ENCODE measurements around the gene CLCF1.
A peak's percentile ranks its signal among the peaks of the same experiment; 100 is the strongest.

CLCF1 gene

DNA sequence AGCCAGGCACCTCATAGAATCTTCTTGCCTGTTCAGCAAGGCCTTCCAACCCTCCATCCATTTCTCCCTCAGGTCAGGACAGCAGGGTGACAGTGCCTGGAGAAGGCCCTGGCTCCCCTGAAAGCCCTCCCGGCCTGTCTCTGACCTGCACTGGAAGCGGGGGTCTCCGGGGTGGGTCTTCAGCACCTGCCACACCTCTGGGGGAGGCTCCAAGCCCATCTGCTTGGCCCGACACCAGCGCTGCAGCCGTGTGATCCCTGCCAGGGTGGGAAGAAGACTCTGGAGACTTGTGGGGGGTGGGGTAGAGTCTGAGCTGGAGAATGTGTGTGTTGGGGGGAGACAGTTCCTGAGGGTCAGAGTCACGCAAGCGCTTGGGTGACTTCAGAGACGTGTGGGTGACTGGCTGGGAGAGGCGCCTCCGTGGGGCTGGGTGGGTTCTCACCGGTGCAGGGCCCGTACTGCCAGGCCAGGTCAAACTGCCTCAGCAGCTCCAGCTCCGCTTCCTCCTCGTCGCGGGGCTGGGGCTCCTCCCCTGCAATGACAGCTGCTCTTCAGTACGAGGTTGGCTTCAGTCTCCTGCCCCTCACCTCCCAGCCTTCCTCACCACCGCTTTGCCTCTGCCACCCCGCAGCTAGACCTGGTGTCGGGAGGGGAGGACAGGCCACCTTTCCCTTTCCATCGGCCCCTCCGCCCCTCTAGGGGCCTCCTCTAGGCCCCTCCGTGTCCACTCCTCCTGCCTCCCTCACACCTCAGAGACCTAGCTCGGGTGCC lies 20.7 kb downstream of the CLCF1 start:
- Histone ChIP-seq H2BK15ac (ENCODE audit: low read length) (peak overlapping the region; percentile 57), H2BK5ac (ENCODE audit: low read length) (no peak overlapping the region), H4K8ac (ENCODE audit: low read depth, low read length) (no peak overlapping the region), H2BK12ac (ENCODE audit: low read length) (peak overlapping the region; percentile 95), H3K4me1 (ENCODE audit: control insufficient read depth in 2 of 2, insufficient read depth in 1 of 2, low read depth in 1 of 2, low read length in 2 of 2) (peaks cover 22 to 26% of the 10 kb centered on the region in 2 donors), H3K14ac (ENCODE audit: low read length) (no peak overlapping the region), H3K36me3 (replicated peaks in 1 of 2; ENCODE audit: control insufficient read depth in 2 of 2, insufficient read depth in 2 of 2, low read length in 2 of 2) (no peaks in the 10 kb centered on the region), H3K9me3 (replicated peaks in 1 of 2; ENCODE audit: control insufficient read depth in 2 of 2, insufficient read depth in 1 of 2, low read depth in 1 of 2, low read length in 2 of 2) (no peaks in the 10 kb centered on the region), H2AK5ac (ENCODE audit: low read depth, low read length) (no peak overlapping the region), H3K27me3 (ENCODE audit: control insufficient read depth in 3 of 3, insufficient read depth in 3 of 3, low read depth in 1 of 3, low read length in 3 of 3) (no peaks in the 10 kb centered on the region), H3K27ac (replicated peaks; ENCODE audit: low read length) (peak overlapping the region; percentile 80), H3K79me1 (ENCODE audit: low read depth, low read length) (peaks cover 1% of the 10 kb centered on the region), H3K4me2 (ENCODE audit: insufficient read depth, low read length, poor library complexity, severe bottlenecking) (peak overlapping the region; percentile 85), H3K9ac (ENCODE audit: low read depth, low read length, poor library complexity) (peak overlapping the region; percentile 95), H3K18ac (ENCODE audit: low read length) (peak overlapping the region; percentile 94), H2AFZ (ENCODE audit: low read length) (peak overlapping the region; percentile 97), H3K4me3 (ENCODE audit: low read length in 2 of 2) (peak overlapping the region; percentile 68 to 87), H3K4ac (ENCODE audit: low read length) (no peak overlapping the region), H2BK120ac (ENCODE audit: low read depth, low read length) (no peak overlapping the region), H3K23ac (ENCODE audit: low read depth, low read length, poor library complexity) (peak overlapping the region; percentile 75), H4K91ac (ENCODE audit: low read depth, low read length, poor library complexity) (no peak overlapping the region)
- whole genome bisulfite sequencing, 2 donors (ENCODE audit: extremely low coverage in 2 of 2, insufficient read length in 2 of 2, insufficient replicate concordance in 1 of 2), result no CpG with 5 or more reads among the region's 25 CpGs
- DNase-seq (ENCODE audit: low spot score), result no peak

GRCh38 chr11:67351275-67352005 lies 22.0 kb downstream of the CLCF1 start:
- no peak overlapping the region for H3K23ac ChIP-seq (ENCODE audit: low read depth, low read length, poor library complexity)
- no peak overlapping the region for H2AK5ac ChIP-seq (ENCODE audit: low read depth, low read length)
- H3K14ac ChIP-seq (ENCODE audit: low read length), result no peak overlapping the region
- no peaks in the 10 kb centered on the region for H3K9me3 ChIP-seq (replicated peaks in 1 of 2; ENCODE audit: control insufficient read depth in 2 of 2, insufficient read depth in 1 of 2, low read depth in 1 of 2, low read length in 2 of 2)
- H2BK5ac ChIP-seq (ENCODE audit: low read length), result no peak overlapping the region
- DNase-seq (ENCODE audit: low spot score), result no peak
- no peak overlapping the region for H4K91ac ChIP-seq (ENCODE audit: low read depth, low read length, poor library complexity)
- peaks cover 1% of the 10 kb centered on the region for H3K79me1 ChIP-seq (ENCODE audit: low read depth, low read length)
- WGBS, 2 donors (ENCODE audit: extremely low coverage in 2 of 2, insufficient read length in 2 of 2, insufficient replicate concordance in 1 of 2), result no CpG with 5 or more reads among the region's 11 CpGs
- peak overlapping the region; percentile 27 for H2AFZ ChIP-seq (ENCODE audit: low read length)
- no peak overlapping the region for H3K4me2 ChIP-seq (ENCODE audit: insufficient read depth, low read length, poor library complexity, severe bottlenecking)
- H4K8ac ChIP-seq (ENCODE audit: low read depth, low read length), result no peak overlapping the region
- no peak overlapping the region for H2BK12ac ChIP-seq (ENCODE audit: low read length)
- H3K18ac ChIP-seq (ENCODE audit: low read length), result no peak overlapping the region
- no peaks in the 10 kb centered on the region for H3K27me3 ChIP-seq (ENCODE audit: control insufficient read depth in 3 of 3, insufficient read depth in 3 of 3, low read depth in 1 of 3, low read length in 3 of 3)
- H3K36me3 ChIP-seq (replicated peaks in 1 of 2; ENCODE audit: control insufficient read depth in 2 of 2, insufficient read depth in 2 of 2, low read length in 2 of 2), result no peaks in the 10 kb centered on the region
- peaks cover 18 to 20% of the 10 kb centered on the region in 2 donors for H3K4me1 ChIP-seq (ENCODE audit: control insufficient read depth in 2 of 2, insufficient read depth in 1 of 2, low read depth in 1 of 2, low read length in 2 of 2)
- H2BK120ac ChIP-seq (ENCODE audit: low read depth, low read length), result no peak overlapping the region
- no peak overlapping the region for H2BK15ac ChIP-seq (ENCODE audit: low read length)
- no peak overlapping the region for H3K4ac ChIP-seq (ENCODE audit: low read length)
- no peak overlapping the region for H3K27ac ChIP-seq (replicated peaks; ENCODE audit: low read length)
- H3K4me3 ChIP-seq (ENCODE audit: low read length in 2 of 2), result no peak overlapping the region
- H3K9ac ChIP-seq (ENCODE audit: low read depth, low read length, poor library complexity), result no peak overlapping the region

DNA sequence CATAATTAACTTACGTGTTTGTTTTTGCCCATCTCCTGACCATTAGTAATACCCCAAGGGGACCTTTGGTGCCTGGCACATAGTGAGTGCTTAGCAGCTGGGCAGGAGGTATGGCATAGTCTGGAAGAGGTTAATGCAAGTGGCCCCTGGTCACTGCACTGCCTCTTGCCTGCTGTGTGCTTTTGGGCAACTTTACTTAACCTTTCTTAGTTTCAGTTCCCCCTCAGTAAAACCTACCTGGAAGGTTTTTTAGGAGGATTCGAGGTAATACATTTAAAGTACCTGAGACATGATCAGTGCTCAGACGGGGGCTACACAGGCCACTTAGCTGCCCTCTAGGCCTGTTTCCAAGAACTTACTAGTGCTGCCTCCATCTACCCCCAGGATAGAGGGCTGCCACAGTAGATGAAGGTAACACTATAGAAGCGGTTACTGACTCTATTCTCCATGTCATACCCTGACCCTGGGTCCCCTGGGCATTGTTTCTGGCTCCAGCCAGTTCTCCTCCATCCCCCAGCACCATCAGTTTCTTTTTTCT lies 23.4 kb downstream of the CLCF1 start:
- H3K4ac ChIP-seq (ENCODE audit: low read length), result no peak overlapping the region
- no peak overlapping the region for H2BK12ac ChIP-seq (ENCODE audit: low read length)
- no peaks in the 10 kb centered on the region for H3K9me3 ChIP-seq (replicated peaks in 1 of 2; ENCODE audit: control insufficient read depth in 2 of 2, insufficient read depth in 1 of 2, low read depth in 1 of 2, low read length in 2 of 2)
- no peak for DNase-seq (ENCODE audit: low spot score)
- no peak overlapping the region for H4K8ac ChIP-seq (ENCODE audit: low read depth, low read length)
- H3K4me2 ChIP-seq (ENCODE audit: insufficient read depth, low read length, poor library complexity, severe bottlenecking), result no peak overlapping the region
- H3K27ac ChIP-seq (replicated peaks; ENCODE audit: low read length), result no peak overlapping the region
- no peaks in the 10 kb centered on the region for H3K27me3 ChIP-seq (ENCODE audit: control insufficient read depth in 3 of 3, insufficient read depth in 3 of 3, low read depth in 1 of 3, low read length in 3 of 3)
- peaks cover 14 to 23% of the 10 kb centered on the region in 2 donors for H3K4me1 ChIP-seq (ENCODE audit: control insufficient read depth in 2 of 2, insufficient read depth in 1 of 2, low read depth in 1 of 2, low read length in 2 of 2)
- H2AK5ac ChIP-seq (ENCODE audit: low read depth, low read length), result no peak overlapping the region
- no CpG with 5 or more reads among the region's 4 CpGs for WGBS, 2 donors (ENCODE audit: extremely low coverage in 2 of 2, insufficient read length in 2 of 2, insufficient replicate concordance in 1 of 2)
- no peak overlapping the region for H2BK15ac ChIP-seq (ENCODE audit: low read length)
- no peak overlapping the region for H3K14ac ChIP-seq (ENCODE audit: low read length)
- no peak overlapping the region for H2AFZ ChIP-seq (ENCODE audit: low read length)
- H3K18ac ChIP-seq (ENCODE audit: low read length), result no peak overlapping the region
- H2BK5ac ChIP-seq (ENCODE audit: low read length), result no peak overlapping the region
- no peak overlapping the region for H3K4me3 ChIP-seq (ENCODE audit: low read length in 2 of 2)
- no peak overlapping the region for H3K9ac ChIP-seq (ENCODE audit: low read depth, low read length, poor library complexity)
- no peak overlapping the region for H4K91ac ChIP-seq (ENCODE audit: low read depth, low read length, poor library complexity)
- H3K79me1 ChIP-seq (ENCODE audit: low read depth, low read length), result peaks cover 1% of the 10 kb centered on the region
- no peak overlapping the region for H3K23ac ChIP-seq (ENCODE audit: low read depth, low read length, poor library complexity)
- H2BK120ac ChIP-seq (ENCODE audit: low read depth, low read length), result no peak overlapping the region
- H3K36me3 ChIP-seq (replicated peaks in 1 of 2; ENCODE audit: control insufficient read depth in 2 of 2, insufficient read depth in 2 of 2, low read length in 2 of 2), result no peaks in the 10 kb centered on the region

GRCh38 chr11:67349457-67349856 lies 23.9 kb downstream of the CLCF1 start:
- H2BK15ac ChIP-seq (ENCODE audit: low read length), result no peak overlapping the region
- no peak overlapping the region for H3K4ac ChIP-seq (ENCODE audit: low read length)
- H4K91ac ChIP-seq (ENCODE audit: low read depth, low read length, poor library complexity), result no peak overlapping the region
- H3K4me1 ChIP-seq (ENCODE audit: control insufficient read depth in 2 of 2, insufficient read depth in 1 of 2, low read depth in 1 of 2, low read length in 2 of 2), result peaks cover 9 to 17% of the 10 kb centered on the region in 2 donors
- H3K79me1 ChIP-seq (ENCODE audit: low read depth, low read length), result peaks cover 1% of the 10 kb centered on the region
- no peak overlapping the region for H3K23ac ChIP-seq (ENCODE audit: low read depth, low read length, poor library complexity)
- no peak overlapping the region for H2AFZ ChIP-seq (ENCODE audit: low read length)
- no peak overlapping the region for H3K14ac ChIP-seq (ENCODE audit: low read length)
- no peak overlapping the region for H3K4me2 ChIP-seq (ENCODE audit: insufficient read depth, low read length, poor library complexity, severe bottlenecking)
- no peaks in the 10 kb centered on the region for H3K27me3 ChIP-seq (ENCODE audit: control insufficient read depth in 3 of 3, insufficient read depth in 3 of 3, low read depth in 1 of 3, low read length in 3 of 3)
- H2AK5ac ChIP-seq (ENCODE audit: low read depth, low read length), result no peak overlapping the region
- H2BK5ac ChIP-seq (ENCODE audit: low read length), result no peak overlapping the region
- no peak overlapping the region for H3K4me3 ChIP-seq (ENCODE audit: low read length in 2 of 2)
- H3K9me3 ChIP-seq (replicated peaks in 1 of 2; ENCODE audit: control insufficient read depth in 2 of 2, insufficient read depth in 1 of 2, low read depth in 1 of 2, low read length in 2 of 2), result no peaks in the 10 kb centered on the region
- H2BK12ac ChIP-seq (ENCODE audit: low read length), result no peak overlapping the region
- no peak overlapping the region for H3K9ac ChIP-seq (ENCODE audit: low read depth, low read length, poor library complexity)
- H2BK120ac ChIP-seq (ENCODE audit: low read depth, low read length), result no peak overlapping the region
- no peak overlapping the region for H3K27ac ChIP-seq (replicated peaks; ENCODE audit: low read length)
- no peak for DNase-seq (ENCODE audit: low spot score)
- H4K8ac ChIP-seq (ENCODE audit: low read depth, low read length), result no peak overlapping the region
- H3K36me3 ChIP-seq (replicated peaks in 1 of 2; ENCODE audit: control insufficient read depth in 2 of 2, insufficient read depth in 2 of 2, low read length in 2 of 2), result no peaks in the 10 kb centered on the region
- no peak overlapping the region for H3K18ac ChIP-seq (ENCODE audit: low read length)
- WGBS, 2 donors (ENCODE audit: extremely low coverage in 2 of 2, insufficient read length in 2 of 2, insufficient replicate concordance in 1 of 2), result no CpG with 5 or more reads among the region's 2 CpGs

All from neuronal stem cell (in vitro differentiated cells).